HK-2 (cell line): ENCODE results near the gene TGFBRAP1.

Source experiments
- DNase-seq: peaks from one replicate; pipeline ENCODE4 v3.0.0-alpha.2; 2018; ENCODE audit not compliant: unreplicated experiment

The TGFBRAP1 gene

GRCh38 chr2:105313877-105314276, 15.7 kb downstream of the TGFBRAP1 start:
- DNase-seq, result no peak

- DNase-seq, result no peak
Observed at GRCh38 chr2:105309147-105309545, 20.4 kb downstream of the TGFBRAP1 start.

DNA sequence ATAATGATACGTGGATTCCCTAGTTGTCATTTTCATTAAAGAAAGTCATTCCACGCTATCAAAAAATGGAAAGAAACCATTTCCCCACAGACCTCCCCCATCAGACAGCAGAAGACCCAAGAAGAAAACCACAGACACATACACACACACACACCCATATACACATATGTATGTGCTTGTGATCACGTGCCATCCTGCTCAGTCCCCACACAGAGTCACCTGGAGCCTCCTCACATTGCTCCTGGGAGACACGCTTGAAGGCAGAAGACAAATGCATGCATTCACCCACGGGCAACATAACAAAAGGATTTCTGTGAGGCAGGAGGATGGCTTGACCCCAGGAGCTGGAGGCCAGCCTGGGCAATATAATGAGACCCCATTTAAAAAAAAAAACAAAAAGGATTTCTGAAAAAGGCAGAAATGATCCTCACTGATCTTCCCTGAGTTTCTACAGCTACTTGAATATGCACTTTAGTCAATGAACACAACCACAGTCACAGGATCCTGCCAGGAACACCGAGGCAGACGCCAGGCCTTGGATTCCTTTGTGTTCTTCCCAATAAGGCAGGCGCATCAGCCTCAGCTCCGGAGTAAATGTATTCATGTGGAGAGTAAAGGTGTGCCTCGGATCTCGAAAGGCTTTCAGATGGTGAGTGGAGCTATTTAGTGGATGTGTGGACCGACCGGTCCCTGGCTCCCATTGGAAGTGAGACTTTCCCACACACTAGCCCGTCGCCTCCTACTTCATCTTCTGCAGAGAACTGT, 21.0 kb downstream of the TGFBRAP1 start:
- no peak for DNase-seq

GRCh38 chr2:105307962-105308361, 21.6 kb downstream of the TGFBRAP1 start:
- no peak for DNase-seq

GRCh38 chr2:105307550-105307949, 22.0 kb downstream of the TGFBRAP1 start:
- DNase-seq, result no peak

DNA sequence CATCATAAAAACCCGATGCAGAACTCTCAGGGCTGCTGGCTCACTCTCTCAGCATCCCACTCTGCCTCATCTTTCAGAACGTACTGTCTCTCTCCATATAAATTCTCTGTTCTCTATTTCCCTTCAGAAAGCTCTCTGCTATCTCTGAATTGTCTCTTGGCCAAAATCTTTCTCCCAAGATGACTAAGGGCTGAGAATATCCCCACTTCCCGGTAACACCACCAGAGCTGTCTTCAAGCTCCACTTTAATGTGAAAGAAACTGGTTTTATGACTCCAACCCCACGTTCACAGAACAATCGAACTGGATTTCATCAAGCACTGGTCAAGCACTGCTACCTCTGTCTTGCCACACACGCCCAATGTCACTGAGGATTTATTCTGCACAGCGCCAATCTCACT, 22.4 kb downstream of the TGFBRAP1 start:
- DNase-seq, result no peak

DNA sequence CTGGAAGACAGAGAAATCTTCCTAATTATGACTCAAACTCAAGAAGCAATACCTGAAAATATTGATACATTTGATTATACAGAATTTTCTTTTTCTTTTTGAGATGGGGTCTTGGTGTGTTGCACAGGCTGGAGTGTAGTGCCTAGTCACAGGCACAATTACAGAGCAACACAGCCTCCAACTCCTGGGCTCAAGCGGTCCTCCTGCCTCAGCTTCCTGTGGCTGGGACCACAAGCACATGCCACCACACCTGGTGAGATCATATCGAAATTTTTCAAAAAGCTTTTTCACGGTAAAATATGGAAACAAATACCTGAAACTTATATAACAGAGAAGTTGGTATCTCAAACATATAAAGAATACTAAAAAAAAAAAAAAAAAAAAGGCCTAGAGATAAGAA, 27.9 kb downstream of the TGFBRAP1 start:
- DNase-seq, result no peak

DNA sequence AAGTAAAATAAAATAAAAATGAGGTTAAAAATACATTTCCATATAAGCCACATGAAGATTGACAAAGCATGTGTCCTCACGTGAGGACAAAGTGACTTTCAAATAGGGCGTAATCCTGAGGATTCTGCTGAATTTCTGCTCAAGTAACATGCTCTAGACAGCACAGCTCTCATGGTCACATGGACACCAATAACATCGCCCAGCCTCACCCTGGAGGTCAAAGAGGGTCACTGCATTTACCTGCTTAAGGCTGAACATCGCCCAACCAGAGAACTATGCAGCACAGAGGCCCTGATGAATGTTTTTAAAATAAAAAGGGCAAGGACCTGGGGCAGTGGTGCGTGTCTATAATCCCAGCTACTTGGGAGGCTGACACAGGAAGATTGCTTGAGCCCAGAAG, 30.2 kb downstream of the TGFBRAP1 start:
- no peak for DNase-seq

DNA sequence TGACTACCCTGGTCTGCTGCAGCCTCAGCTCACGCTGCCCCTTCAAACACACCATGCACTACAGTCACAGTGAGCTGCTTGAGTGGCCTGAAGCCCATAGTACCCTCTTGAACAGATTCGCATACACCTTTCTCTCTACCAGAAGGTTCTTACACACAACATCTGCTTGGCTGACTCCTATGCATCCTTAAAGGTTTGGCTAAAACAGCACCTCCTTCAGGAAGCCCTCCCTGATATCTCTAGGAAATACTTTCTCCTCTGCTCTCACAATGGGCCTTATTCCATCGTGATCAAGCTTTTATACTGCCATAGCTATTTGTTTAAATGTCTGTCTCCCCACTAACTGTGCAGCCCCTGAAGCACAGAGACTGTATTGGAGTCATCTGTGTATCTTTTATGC, 31.5 kb downstream of the TGFBRAP1 start:
- DNase-seq, result no peak

GRCh38 chr2:105297216-105297615, 32.3 kb downstream of the TGFBRAP1 start:
- DNase-seq, result no peak

DNA sequence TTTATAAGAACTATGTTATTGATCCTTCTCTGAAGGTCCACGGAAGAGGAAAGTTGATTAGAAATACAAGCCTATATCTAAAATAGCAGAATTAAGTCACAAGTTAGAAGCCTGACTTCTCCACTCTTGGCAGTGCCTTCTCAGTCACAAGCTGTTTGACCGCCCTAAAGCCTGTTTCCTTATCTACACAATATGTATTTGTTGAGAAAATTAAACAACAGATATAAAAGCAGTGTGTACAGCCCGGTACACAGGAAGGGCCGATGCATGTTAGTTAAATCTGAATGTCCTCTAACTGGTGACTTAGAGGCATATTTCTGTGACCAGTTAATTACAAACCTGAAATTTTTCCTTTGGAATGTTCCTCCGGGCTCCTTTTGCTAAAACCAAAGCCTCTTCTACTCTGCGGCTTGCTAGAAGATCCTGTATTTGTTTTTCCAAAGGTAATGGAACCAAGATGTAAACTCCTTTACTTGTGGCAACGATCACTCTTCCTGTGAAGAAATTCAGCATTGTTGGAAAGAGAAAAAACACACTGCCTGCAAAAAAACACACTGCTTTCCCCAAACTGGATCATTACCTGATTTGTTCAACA, 33.4 kb downstream of the TGFBRAP1 start:
- no peak for DNase-seq

DNA sequence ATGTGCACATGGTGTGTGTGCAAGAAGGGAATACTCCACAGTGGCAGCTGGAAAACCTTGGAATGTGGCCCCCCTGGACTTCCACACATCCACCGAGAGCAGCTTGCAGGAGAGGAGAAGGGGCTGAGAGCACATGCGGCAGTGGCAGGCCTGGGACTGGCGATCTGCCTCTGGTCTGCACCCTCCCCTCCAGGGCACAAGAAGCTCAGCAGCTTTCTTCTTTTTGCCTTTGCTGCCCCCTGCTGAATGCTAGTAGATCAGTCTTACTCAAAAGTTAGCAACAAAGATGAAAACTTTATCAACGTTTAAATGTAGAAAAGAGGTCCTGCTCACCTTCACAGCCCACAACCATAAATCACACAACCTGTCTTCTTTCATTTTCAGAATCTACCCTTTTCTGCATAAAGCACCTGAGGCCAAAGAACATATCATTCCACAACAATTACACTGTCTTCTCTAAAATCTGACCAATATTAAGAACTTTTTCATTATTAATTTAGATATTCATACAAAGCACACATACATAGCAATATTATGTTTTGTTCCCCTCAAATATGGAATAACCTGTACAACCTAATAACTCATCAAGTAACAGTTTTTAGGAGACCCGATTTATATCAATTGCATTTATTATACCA, 34.6 kb downstream of the TGFBRAP1 start:
- DNase-seq, result peak; percentile 51

DNA sequence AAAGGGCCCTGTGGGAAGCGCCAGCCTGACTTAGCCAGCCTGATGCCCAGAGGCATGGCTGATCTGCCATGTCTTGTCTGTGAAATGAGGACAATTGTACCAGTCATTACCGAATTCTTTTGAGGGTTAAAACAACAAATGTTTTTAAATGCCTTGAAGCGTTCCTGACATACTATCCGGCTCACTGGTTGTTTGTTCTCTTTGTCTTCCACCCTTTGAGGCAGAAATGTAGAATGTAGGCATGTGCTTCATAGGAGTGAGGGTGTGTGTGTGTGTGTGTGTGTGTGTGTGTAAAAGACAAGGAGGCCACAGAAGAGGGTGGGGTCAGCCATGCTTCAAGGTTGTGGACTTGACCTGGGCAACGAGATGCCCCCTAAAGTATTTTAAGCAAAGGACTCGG, 35.5 kb downstream of the TGFBRAP1 start:
- DNase-seq, result no peak

DNA sequence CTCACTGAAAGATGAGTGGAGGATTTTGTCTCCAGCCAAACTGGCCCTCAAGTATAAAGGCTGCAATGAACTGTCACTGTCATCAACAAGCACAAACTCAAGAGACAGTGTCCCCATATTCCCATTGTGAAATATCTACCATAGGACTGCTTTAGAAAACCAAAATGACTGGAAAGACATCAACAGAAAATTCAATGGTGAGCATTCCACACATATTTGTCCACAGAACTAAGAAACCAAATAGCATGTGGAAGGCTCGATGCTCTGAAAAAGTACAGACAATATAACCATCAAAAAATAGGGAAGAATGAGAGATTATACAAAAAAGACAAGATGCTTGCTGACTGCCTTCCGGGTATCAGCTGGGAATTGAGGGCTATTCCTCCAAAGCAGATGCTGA, 37.6 kb downstream of the TGFBRAP1 start:
- no peak for DNase-seq

DNA sequence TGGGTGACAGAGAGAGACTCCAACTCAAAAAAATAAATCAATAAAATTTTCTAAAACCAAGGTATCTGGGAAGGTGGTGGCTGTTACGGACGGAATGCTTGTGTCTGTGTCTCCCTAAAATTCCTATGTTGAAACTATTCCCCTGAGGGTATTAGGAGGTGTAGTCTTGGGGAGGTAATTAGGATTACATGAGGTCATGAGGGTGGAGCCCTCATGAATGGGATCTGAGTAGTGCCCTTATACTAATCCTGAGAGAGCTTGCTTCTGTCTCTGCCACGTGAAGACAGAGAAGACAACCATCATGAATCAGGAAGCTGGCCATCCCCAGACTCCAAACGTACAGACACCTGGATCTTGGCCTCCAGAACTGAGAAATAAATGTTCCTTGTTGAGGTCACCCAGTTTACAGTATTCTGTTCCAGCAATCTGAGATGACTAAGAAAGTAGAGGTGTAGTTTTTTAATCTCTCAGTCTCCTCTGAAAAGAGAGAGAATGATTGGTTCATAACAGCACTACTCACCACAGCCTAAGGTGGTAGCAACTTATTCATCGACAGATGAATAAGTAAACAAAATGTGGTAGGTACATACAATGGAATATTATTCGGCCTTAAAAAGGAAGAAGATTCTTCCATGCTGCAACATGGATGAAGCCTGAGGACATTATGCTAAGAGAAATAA, 38.4 kb downstream of the TGFBRAP1 start:
- DNase-seq, result no peak

- no peak for DNase-seq
Observed at GRCh38 chr2:105288133-105288532, 41.4 kb downstream of the TGFBRAP1 start.

GRCh38 chr2:105287692-105288091, 41.8 kb downstream of the TGFBRAP1 start:
- peak; percentile 22 for DNase-seq

- DNase-seq, result no peak
Observed at GRCh38 chr2:105283532-105283931, 46.0 kb downstream of the TGFBRAP1 start.

GRCh38 chr2:105280281-105280680, 49.3 kb downstream of the TGFBRAP1 start:
- no peak for DNase-seq

DNA sequence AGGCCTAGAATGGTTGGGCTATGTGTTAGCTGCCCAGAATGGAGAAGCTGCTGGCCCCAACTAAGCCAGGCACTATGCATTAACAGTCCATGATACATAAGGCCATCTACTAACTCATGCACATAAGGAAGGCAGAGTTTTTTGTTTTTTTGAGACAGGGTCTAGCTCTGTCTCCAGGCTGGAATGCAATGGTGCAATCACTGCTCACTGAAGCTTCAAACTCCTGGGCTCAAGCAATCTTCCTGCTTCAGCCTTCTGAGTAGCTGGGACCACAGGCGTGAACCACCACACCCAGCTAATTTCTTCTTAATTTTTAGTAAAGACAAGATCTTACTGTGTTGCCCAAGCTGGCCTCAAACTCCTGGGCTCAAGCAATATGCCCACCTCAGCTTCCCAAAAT, 50.4 kb downstream of the TGFBRAP1 start:
- DNase-seq, result no peak

DNA sequence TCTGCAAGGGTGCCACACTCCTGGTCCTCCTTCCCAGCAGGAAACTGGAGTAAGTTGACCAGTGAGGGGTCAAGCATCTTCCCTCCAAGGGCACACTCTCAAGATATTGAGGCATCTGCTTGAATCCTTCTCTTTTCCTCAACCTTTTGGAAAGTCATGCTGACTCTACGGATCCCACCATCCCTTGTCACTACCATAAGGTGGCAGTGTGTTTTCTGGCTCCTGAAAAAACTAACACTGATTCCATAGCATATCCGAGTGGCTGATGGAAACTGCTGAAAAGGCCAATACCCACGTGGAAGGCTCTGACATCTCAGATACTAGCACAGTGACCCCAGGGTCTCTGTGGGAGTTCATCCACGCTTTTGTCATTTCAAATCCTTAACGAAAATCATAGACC, 50.9 kb downstream of the TGFBRAP1 start:
- DNase-seq, result no peak

- DNase-seq, result no peak
Observed at GRCh38 chr2:105274046-105274445, 55.5 kb downstream of the TGFBRAP1 start.

DNA sequence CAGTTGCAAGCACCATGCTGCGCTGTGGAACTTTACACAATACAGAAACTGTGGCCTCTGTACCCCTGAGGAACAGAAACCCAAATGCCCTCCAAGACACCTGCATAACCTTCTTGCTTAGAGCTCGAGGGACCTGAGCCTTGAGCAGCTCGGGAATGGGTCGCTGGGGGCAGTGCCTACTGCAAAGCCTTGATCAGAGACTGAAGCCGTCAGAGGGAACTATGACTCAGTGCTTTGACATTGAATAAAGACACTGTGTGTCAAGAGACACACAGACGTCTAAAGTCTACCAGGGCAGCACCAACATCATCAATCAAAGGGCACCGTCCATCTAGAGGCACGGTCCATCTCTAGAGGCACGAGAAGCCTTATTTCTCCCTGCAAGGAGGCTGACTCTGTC, 57.4 kb downstream of the TGFBRAP1 start:
- no peak for DNase-seq
